Limb (tissue), 2 donors: Measurements from ENCODE around the gene TSSC4.

Source experiments
- DNase-seq, 2 donors: peaks; one replicate each; pipeline ENCODE4 v3.0.0-alpha.2; 2016; ENCODE audit errors: extremely low spot score in 2 of 2

Gene TSSC4

DNA sequence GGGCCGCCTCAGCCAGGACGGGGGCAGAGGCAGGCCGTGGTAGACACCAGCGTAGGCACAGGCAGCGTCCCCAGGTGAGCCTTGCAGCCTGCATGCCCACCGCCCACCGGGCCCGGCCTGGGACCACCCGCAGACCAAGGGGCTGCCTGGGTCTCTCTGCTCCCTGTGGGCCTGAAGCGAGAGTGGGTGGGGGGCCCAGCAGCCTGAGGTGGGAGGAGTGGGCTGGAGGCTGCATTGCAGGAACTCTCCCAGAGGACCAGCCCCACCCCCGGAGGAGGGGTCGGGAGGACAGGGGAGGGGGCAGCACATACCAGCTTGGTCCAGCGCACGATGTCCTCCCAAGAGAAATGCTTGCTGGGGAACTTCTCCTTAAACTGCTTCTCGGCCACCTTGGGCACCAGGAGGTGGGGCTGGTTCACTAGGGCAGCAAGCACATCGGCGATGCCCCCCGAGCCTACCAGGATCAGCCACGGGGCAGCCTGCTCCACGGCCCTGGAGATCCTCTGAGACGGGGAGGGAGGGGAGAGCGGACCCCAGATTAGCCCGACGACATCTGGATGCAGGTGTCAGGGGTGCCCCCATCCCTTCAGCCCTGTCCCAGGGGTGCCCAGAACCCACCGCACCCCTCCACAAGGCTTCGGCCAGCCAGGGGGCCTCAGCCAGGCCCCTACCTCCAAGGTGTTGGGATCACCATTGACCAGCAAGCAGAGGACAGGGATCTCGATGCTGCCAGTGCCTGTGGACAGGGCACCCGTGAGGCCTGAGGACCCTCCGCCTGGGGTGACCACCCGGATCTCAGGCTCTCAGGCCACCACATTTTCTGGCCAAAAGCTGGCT, 17.5 kb downstream of the TSSC4 start:
- no peak for DNase-seq

DNA sequence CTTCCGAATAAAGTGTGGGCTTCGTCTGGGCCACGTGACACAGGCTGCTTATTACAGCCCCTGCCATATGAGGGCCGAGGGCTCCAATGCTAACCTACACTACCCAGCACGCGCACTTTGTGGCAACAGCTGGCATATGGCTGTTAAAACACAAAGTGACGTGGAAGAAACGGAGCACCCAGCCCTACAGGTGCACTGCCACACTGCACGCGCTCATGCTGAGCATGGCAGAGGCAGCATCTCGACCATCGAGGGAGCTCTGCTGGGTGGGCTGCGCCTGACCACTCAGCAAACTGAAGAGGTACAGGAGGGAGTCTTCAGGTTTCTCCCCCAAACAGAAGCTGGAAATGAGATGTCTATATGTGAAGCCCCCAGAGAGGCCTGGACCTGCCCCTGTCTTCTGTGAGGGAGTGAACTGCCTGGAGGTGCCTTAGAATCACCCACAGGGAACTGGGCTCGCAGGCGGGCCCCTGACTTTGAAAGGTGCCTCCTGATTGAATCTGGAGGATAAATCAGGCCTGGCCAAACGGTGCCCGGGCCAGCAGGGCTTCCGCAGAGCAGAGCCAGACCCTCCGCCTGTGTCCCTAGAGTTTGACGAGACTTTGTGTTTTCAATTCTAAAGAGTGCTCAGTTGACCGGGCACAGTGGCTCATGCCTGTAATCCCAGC, 18.3 kb downstream of the TSSC4 start:
- DNase-seq: no peak

DNA sequence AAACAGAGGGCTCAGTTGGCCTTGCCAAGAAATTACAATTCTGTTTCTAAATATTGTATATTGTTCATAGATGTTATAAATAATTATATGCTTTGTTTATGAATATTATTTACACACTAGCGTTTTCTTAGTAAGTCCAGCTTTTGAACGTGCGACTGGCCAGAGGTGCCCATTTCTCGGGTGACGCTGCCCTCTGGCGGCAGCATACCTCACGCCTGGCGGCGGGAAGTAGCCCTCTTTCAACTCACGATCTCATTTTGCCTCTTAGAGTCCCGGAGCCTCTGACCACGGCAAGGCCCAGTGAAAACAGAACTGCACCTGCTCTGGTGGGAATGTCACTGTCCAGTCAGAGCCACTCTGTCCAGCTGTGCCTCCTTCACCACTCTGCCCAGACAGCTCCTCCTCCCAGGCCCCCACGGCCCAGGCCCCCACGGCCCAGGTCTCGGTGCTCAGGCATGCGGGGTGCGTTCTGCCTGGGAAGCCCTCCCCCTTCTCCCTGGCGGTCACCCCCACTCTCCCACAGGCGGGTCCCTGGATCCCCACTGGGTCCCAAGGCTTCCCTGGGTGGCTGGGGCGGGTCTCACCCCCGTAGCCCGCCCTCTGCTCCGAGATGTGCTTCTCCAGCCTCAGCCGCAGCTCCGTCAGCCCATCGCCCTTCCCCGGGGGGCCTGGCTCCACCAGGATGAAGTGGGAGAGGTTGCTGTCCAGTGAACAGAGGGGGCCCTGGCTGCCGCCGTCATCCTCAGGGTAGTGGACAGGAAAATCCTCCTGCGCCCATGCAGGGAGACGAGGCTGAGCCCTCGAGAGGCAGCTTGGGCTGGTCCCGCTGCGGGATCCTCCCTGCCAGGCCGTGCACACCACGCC, 19.3 kb downstream of the TSSC4 start:
- DNase-seq: peak; percentile 70 to 82

DNA sequence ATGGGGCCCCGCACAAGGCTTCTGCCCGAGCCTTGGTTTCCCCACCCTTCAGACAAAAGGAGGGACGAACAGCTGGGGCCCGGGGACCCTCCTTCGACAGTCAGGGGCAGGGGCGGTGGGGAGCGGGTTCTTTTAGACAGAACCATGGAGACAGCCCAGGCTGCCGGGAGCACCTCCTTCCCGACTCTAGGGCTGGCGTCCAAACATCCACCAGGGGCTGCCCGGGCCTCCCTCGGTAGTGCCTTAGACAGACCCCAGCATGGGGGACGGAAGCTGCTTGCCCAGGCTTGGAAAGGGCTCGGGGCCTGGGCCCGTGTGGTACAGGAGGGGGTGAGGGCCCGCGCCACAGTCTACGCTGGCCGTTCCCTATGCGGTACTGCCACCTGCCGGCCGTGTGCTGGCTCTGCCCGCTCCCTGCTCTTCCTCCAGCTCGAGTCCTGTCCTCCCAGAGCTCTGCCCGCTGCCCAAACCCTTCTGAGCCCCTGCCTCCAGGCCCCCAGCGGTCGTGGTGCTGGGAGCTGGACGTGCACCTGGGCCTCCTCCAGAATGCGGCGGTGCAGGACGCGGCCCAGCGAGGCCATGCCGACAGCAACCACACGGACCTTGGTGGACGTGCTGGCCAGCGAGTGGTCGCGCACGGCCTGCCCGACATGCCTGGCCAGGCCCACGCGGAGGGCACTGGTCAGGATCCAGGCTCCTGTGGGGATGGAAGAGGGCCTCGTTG, 20.1 kb downstream of the TSSC4 start:
- DNase-seq: peak; percentile 83 to 89

DNA sequence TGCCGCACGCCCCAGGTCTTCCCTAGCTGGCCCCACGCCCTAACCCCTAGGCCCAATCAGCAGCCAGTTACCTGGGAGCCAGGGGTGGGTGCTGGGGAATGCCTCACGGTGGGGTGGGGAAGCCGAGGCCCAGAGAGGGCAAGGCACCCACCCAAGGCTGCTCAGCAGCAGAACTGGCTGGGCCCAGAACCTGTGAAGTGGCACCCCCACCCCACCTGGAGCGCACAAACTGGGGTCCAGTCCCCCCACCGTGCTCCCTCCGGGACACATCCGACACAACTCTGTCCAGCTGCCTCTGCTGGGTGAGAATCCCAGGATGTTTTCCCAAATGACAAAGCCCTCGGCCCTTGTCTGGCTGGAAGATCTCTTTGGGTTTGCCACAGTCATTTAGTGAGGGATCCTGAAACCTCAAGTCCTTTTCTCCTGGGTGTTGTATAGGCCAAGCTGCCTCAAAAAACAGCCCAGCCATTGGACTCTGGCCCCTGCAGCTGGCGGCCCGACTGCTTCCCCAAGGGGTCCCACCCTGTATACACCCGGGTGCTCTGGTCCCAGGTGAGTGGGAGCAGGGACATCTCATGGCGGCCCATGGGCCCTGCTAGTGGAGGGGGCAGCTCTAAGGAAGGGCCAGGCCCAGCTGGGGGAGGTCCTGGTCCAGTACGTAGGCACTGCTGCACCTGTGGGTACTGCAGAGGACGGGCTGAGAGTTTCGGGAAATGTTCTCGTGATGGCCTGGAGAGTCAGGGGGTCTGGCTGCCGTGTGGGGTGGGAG, 20.9 kb downstream of the TSSC4 start:
- no peak for DNase-seq

DNA sequence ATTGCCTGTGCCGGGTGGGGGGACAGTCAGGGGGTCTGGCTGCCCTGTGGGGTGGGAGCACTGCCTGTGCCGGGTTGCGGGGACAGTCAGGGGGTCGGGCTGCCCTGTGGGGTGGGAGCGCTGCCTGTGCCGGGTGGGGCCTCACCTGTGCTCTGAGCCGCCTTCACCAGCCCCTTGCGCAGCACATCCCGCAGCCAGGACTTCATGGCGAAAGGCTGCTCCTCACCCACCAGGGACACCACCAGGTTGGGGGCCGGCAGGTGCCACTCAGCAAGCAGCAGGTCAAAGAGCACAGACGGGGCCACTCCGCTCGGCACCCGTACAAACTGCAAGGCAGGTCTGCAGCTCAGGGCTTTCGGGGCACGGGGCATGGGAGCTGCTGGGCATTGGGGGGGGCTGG, 21.4 kb downstream of the TSSC4 start:
- DNase-seq: no peak

DNA sequence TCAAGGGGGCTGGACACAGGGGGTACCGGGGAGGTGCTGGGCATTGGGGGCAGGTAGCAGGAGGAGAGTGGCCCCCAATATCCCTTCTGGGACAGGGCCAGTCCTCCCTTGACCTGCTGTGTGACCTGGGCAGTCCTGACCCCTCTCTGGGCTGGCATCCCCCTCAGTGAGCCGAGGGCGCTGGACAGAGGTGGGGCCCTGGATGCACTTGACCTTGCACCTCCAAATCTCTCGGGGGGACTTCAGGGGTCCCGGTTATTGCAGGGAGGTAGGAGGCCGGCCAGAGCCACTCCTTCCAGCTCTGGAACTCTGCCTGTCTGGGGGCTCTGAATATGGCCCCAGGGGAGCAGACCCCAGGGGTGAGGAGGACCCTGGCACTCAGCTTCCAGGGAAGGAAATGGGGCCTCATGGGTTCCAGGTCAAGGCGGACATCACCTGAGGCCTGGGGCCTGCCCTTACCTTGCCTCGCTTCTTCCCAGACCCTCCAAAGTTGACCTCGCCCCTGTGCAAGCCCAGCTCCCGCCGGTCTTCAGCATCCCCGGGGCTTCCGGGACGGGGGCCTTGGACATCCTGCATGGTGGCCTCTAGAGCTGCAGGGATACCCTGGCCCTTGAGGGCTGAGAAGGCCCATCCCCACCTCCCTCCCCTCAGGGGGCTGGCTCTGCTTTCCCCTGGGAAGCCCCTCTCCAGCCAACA, 22.1 kb downstream of the TSSC4 start:
- DNase-seq: no peak

DNA sequence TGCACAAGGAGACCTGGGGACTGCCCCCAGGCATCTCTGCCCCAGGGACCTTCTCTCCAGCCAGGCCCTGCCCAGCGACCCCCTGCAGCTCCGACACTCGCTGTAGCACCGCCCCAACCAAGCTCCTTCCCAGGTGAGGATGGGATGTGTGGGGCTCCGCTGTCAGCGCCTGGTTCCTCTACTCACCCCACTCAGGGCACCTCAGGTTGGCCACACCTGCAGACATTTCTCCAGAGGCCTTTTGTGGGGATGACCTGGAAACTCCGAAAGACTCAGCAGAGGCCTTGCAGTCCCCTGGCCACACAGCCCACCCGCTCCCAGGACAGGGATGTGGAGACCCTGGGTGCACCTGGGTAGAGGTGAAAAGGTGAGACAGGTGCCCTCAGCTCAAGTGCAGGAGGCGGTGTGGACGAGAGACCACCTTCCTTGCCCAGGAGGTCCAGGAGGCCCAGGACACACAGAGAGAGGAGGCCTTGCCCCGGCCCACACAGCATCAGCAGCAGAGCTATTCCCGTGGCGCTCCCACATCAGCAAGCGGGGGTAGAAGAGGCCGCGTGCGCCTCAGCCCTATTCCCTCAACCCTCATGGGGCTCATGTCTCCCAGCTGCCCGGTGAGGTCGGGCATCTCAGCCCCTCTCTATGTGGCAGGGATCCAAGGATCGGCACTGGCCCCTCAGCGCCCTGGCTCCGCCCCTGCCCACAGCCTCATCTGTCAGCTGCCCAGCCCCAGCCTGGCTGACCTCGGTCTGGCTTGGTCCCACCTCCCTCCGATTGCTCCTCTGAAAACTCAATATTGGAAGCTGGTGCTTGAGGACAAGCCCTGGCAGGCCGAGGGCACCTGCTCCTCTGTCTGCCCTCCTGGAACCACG, 22.8 kb downstream of the TSSC4 start:
- DNase-seq: no peak

DNA sequence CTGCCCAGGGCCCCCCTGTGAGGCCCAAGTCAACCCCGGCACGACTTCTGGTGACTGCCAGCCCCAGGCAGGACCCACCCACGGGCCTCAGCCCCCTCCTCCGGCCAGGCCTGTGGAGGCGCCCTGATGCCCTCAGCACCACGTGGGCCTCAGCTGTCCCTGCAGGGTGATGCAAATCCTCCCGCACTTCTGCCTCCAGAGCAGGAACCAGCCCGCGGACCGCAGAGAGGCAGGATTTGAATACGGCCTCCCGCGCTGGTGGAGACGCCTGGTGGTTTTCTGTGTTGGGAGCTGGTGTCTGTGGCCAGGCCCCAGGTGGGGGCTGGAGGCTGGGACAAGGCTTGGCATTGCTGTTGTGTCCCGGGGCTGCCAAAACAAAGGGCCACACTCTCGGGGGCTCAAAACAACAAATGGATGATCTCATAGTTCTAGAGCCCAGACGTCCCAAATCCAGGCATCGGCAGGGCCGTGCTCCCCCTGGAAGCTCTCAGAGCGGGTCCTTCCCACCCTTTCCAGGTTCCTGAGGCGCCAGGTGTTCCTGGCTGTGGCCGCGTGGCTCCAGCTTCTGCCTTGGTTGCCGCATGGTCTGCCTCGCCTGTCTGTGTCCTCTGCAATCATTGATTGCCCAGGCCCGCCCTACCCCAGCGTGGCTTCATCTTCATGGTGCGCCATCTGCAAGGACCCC, 24.4 kb downstream of the TSSC4 start:
- no peak for DNase-seq

DNA sequence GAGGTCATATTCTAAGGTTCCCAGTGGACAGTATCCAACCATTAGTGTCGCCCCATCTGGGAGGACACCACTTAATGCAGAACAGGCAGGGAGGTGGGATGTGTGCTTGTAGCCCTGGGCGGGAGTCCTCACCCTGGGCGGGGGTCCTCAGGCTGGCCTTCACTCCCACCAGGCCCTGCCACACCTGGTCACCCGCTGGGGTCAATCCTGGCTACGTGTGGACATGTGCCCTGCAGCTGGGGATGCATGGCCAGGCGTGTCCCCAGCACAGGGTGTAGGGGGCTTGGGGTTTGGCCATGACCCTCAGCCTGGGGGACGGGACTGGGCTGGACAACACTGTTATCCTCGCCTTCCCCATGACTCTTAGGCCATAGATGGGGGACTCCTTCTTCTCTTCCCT, 25.0 kb downstream of the TSSC4 start:
- DNase-seq: no peak

DNA sequence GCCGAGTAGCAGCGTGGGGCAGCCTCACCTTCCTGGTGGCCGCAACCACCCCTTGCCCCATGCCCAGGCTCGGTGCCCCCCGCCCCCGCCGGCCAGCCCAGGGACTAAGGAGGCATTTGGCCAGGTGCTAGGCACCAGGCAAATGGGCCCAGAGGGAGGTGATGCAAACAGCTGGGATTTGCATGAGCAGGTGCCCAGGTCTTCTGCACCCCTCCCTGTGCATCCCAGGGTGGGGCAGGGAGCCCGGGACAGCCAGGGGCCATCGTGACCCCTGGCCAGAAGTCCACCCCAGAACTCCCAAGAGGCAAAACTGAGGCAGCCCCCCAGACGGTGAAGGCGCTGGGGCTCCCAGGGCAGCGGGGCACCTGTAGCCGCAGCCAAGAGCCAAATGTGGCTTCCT, 25.7 kb downstream of the TSSC4 start:
- DNase-seq: no peak

DNA sequence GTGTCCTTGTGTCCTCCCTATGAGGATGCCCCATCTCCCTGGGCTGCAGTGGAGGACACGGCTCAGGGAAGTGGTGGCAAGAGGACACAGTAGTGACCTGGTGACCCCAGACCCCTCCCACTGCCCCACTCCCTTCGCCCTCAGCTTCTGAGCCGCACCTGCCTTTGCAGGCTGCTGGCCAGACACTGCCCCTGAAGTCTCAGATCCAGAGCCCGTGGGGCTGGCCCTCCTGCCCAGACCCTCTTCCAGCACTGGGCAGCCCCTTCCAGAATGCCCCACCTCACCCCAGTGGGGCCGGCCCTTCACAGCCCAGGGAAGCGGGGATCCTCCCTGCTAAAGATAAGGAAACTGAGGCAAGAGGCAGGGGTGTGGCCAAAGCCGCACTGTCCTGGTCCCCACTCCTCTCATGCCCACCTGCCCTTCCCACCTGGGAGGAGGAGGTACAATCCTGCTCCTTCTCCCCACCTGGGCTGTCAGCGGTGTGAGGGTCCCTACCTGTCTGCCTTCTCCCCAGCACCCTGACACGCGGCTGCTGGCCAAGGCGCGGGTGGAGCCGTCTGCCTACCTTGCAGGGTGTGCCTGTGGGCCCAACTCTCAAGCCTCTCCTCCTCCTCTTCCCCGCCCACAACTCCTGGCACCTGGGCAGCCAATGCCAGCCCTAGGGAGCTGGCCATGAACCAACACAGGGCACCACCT, 26.4 kb downstream of the TSSC4 start:
- DNase-seq: no peak

DNA sequence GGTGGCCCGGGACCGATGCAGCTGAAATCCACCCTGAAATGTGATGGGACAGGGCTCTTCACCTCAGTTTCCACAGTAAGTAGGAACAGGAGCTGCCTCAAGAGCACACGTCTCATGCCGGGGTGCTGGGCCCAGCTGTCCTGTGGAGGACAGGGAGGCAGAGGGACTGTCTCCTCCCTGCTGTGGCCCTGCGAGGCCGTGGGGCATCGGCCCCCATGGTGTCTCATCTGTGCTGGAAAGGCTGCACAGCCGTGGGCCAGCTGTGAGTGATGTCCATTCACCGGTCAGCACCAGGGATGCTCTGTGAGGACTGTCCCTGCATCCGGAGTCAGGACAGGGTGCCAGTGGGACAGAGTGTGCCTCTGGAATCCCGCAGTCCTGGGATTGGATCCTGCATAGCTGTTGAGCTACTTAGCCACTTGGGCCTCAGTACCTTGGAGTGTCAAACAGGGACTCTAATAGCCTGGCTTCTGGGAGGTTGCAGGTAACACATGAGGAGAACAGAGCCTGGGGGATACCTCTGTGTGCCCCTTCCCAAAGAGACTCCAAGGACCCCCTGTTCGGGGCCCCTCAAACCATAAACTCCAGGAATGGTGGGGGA, 27.3 kb downstream of the TSSC4 start:
- no peak for DNase-seq

DNA sequence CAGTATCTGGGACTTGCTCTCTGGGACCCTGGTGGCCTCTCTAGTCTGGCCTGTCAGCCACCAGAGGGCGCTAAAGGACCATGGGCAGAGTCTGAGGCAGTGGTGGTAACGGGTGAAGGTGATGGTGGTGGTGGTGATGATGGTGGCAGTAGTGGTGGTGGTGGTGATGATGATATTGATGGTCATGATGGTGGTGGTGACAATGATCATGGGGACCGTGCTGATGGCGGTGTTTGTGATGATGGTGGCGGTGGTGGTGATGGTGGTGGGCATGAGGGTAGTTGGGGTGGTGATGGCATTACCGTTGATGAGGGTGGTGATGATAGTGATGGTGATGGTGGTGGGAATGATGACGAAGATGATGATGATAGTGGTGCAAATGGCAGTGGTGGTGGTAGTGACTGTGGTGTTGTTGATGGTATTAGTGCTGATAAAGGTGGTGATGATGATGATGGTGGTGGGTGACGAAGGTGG, 27.8 kb downstream of the TSSC4 start:
- DNase-seq: peak in 1 of 2 donors; percentile 71

DNA sequence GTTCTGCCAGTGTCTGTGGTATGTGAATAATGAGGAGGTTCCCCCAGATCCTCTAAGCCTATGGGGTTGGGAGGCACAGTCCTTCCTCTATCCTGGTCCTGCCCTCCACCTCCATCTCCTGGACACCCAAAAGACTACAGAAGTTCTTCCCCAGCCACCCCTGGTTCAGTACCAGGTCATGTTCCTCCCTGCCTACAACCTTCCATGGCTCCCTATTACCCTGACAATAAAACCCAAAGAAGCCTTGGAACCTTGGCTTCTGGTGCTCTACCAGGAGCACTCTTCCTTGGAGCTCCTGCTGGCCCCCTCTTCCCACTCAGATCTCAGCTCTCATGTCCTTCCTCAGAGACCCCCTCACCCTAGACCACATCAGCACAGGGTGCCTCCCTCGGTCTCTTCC, 30.8 kb downstream of the TSSC4 start:
- DNase-seq: no peak

DNA sequence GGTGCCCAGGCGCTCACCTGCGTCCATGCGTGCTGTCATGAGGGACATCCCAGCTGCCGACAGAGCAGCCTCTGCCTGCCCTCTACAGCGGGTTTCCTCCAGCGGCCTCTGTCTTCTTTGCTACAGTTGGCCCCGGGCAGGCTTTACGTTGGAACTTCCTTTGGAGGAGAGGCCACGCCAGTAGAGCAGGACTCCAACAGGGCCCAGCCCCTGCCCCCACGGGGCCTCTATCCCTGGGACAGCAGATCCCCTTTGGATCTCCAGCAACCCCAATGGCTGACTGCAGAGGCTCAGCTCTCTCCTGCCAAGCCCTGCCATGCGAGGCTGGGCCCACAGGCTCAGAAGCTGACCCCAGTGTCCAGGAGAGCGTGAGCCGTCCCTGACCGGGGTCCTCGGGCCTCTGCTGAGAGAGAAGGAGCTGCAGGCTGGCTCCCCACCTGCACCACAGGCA, 31.6 kb downstream of the TSSC4 start:
- DNase-seq: no peak

DNA sequence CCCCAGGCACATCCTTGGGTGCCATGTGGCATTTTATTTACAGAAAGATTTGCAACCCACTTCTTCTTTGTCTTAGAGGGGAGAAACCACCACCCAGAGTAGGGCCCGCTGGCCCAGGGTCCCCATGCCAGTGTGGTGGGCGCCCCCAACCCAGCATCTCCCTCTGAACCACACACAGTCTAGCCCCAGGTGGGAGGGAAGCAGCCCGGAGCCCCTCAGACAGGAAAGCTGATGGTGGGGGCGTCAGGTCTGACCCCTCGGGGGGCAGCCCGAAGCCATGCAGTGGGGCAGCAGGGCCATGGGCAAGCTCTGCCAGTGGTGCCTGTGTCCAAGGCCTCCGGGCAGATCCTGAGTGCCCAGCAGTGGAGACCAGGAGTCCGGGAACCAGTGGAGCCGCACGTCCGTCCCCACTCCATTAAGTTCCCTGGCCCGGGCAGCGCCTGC, 32.1 kb downstream of the TSSC4 start:
- DNase-seq: no peak
